SU-DHL-6 (cell line): Measurements from ENCODE around the gene PHF14.

ENCODE experiments used
- H2AFZ ChIP-seq: fragments of 200-600 bp; sonication (generic); 2 replicates; pipeline ENCODE4 v1.6.1; 2014; ENCODE audit warnings: low read depth, mild to moderate bottlenecking, moderate library complexity, mixed read lengths, antibody characterized with exemption, low read length; ENCODE audit not compliant: severe bottlenecking
- H3F3A ChIP-seq: fragments of 200-600 bp; shearing (Covaris generic); 2 replicates; pipeline ENCODE4 v1.6.0; 2016; ENCODE audit warnings: antibody characterized with exemption, mild to moderate bottlenecking; ENCODE audit not compliant: insufficient read depth
- H3K27ac ChIP-seq: fragments of 200-600 bp; sonication (generic); 2 replicates; pipeline ENCODE4 v1.5.1; 2016; ENCODE audit warnings: low read depth, mild to moderate bottlenecking, low read length, moderate library complexity, mixed read lengths
- H3K27me3 ChIP-seq: fragments of 200-600 bp; sonication (generic), shearing (Covaris generic); 2 replicates; pipeline ENCODE4 v1.6.0; 2014; ENCODE audit warnings: mild to moderate bottlenecking, low read length
- H3K36me3 ChIP-seq: fragments of 200-600 bp; sonication (generic); 2 replicates; pipeline ENCODE4 v1.6.1; 2014; ENCODE audit warnings: mild to moderate bottlenecking, low read length, mixed read lengths
- H3K4me2 ChIP-seq: fragments of 300-600, 200-600 bp; shearing (Covaris generic), sonication (generic); 2 replicates; pipeline ENCODE4 v1.6.0; 2014; ENCODE audit warnings: low read length, low read depth, mild to moderate bottlenecking; ENCODE audit not compliant: poor library complexity, severe bottlenecking
- H3K4me3 ChIP-seq: fragments of 200-600 bp; sonication (generic); 2 replicates; pipeline ENCODE4 v1.5.1; 2014; ENCODE audit warnings: antibody characterized with exemption, low read length, mild to moderate bottlenecking, mixed read lengths; ENCODE audit not compliant: insufficient read depth, poor library complexity, severe bottlenecking
- H3K79me2 ChIP-seq: fragments of 200-600 bp; sonication (generic); 2 replicates; pipeline ENCODE4 v1.6.1; 2014; ENCODE audit warnings: mild to moderate bottlenecking, low read length, moderate library complexity; ENCODE audit not compliant: insufficient read depth
- H3K9ac ChIP-seq: fragments of 200-600 bp; sonication (generic); 2 replicates; pipeline ENCODE4 v1.7.0; 2014; ENCODE audit warnings: mild to moderate bottlenecking, low read length
- H3K9me2 ChIP-seq: fragments of 200-600 bp; sonication (generic); replicated peaks from 2 replicates; pipeline ENCODE4 v1.6.1; 2014; ENCODE audit warnings: low read length; ENCODE audit not compliant: insufficient read depth
- H3K9me3 ChIP-seq: fragments of 200-600 bp; sonication (generic); 2 replicates; pipeline ENCODE4 v1.6.1; 2014; ENCODE audit warnings: low read length, mixed read lengths; ENCODE audit not compliant: insufficient read depth
- H4K20me1 ChIP-seq: fragments of 200-600 bp; sonication (generic); 2 replicates; pipeline ENCODE4 v1.6.1; 2014; ENCODE audit warnings: low read depth, mild to moderate bottlenecking, antibody characterized with exemption, low read length, moderate library complexity, mixed read lengths
- CTCF ChIP-seq: fragments of 200-600 bp; sonication (generic); IDR thresholded peaks from one replicate; pipeline ENCODE4 v1.5.1; 2017; ENCODE audit warnings: antibody characterized with exemption, mild to moderate bottlenecking, low read length, moderate library complexity; ENCODE audit not compliant: insufficient read depth, poor library complexity, severe bottlenecking
- EZH2phosphoT487 ChIP-seq: fragments of 200-600 bp; sonication (generic), shearing (Covaris generic); conservative IDR thresholded peaks from 2 replicates; pipeline ENCODE4 v1.6.1; 2018; ENCODE audit warnings: mild to moderate bottlenecking, antibody characterized with exemption, low read length, moderate library complexity, mixed read lengths

The PHF14 gene

GRCh38 chr7:11182736-11183135 is 209.1 kb downstream of the PHF14 start:
- no peak overlapping the region for H3K27ac ChIP-seq
- no peak overlapping the region for H3K4me2 ChIP-seq
- H4K20me1 ChIP-seq = no peaks in the 10 kb centered on the region
- no peaks in the 10 kb centered on the region for H3K79me2 ChIP-seq
- H3K36me3 ChIP-seq = no peaks in the 10 kb centered on the region
- H2AFZ ChIP-seq = no peak overlapping the region
- H3K27me3 ChIP-seq = no peaks in the 10 kb centered on the region
- H3K9me2 ChIP-seq = no peaks in the 10 kb centered on the region; the same call in 1 of the 2 replicates
- TF ChIP-seq EZH2phosphoT487 = no peak
- TF ChIP-seq CTCF = no peak
- 0 out of 2 replicates have a peak, but pooled peaks cover 5% of the 10 kb centered on the region for H3F3A ChIP-seq
- no peak overlapping the region for H3K9ac ChIP-seq
- no peak overlapping the region for H3K4me3 ChIP-seq
- H3K9me3 ChIP-seq = no peaks in the 10 kb centered on the region

GRCh38 chr7:11185179-11185815 is 211.6 kb downstream of the PHF14 start:
- H3F3A ChIP-seq = 0 out of 2 replicates have a peak, but pooled peaks cover 5% of the 10 kb centered on the region
- TF ChIP-seq CTCF (no peak), EZH2phosphoT487 (no peak)
- no peak overlapping the region for H2AFZ ChIP-seq
- no peaks in the 10 kb centered on the region for H3K27me3 ChIP-seq
- H3K4me3 ChIP-seq = no peak overlapping the region
- no peaks in the 10 kb centered on the region for H3K36me3 ChIP-seq
- H4K20me1 ChIP-seq = no peaks in the 10 kb centered on the region
- H3K9ac ChIP-seq = no peak overlapping the region
- no peaks in the 10 kb centered on the region for H3K9me3 ChIP-seq
- no peaks in the 10 kb centered on the region for H3K79me2 ChIP-seq
- H3K27ac ChIP-seq = no peak overlapping the region
- H3K4me2 ChIP-seq = no peak overlapping the region
- H3K9me2 ChIP-seq = no peaks in the 10 kb centered on the region; the same call in 1 of the 2 replicates

- no peak for TF ChIP-seq EZH2phosphoT487
- TF ChIP-seq CTCF = no peak
- no peak overlapping the region for H3K4me3 ChIP-seq
- no peak overlapping the region for H3K27ac ChIP-seq
- no peaks in the 10 kb centered on the region for H3K9me3 ChIP-seq
- no peaks in the 10 kb centered on the region for H4K20me1 ChIP-seq
- H3F3A ChIP-seq = no peaks in the 10 kb centered on the region
- no peaks in the 10 kb centered on the region for H3K79me2 ChIP-seq
- no peaks in the 10 kb centered on the region for H3K27me3 ChIP-seq
- no peak overlapping the region for H2AFZ ChIP-seq
- no peak overlapping the region for H3K4me2 ChIP-seq
- no peaks in the 10 kb centered on the region for H3K9me2 ChIP-seq
- H3K9ac ChIP-seq = no peak overlapping the region
- no peaks in the 10 kb centered on the region for H3K36me3 ChIP-seq
These were observed 215.0 kb downstream of the PHF14 start for GRCh38 chr7:11188529-11189310.
